DND-41 (cell line): ENCODE data around the gene SCAPER.
"Not testable (repeated sequence)": the region's sequence is repeated elsewhere in the genome, so short reads cannot be mapped to it uniquely, and the experiment has no call there.

Experiments
- ATAC-seq: fragments of 200-7000 bp; cut with Tn5 transposase; 3 replicates; pipeline ENCODE4 v1.9.1; 2021; ENCODE audit warnings: low read depth; ENCODE audit not compliant: insufficient read depth
- DNase-seq: peaks from one replicate; pipeline ENCODE4 v3.0.0-alpha.2; 2020
- H2AFZ ChIP-seq: 2 replicates; pipeline ENCODE4 v1.6.0; 2012; ENCODE audit warnings: low read depth, low read length
- H3K27ac ChIP-seq: 2 replicates; pipeline ENCODE4 v1.5.1; 2012; ENCODE audit warnings: low read length, inconsistent platforms
- H3K27me3 ChIP-seq: fragments of 200-600 bp; sonication (generic); 2 replicates; pipeline ENCODE4 v1.6.0; 2012; ENCODE audit warnings: low read length, mild to moderate bottlenecking, inconsistent platforms; ENCODE audit not compliant: insufficient read depth, poor library complexity
- H3K36me3 ChIP-seq: 2 replicates; pipeline ENCODE4 v1.5.1; 2012; ENCODE audit warnings: low read length, inconsistent platforms; ENCODE audit not compliant: insufficient read depth
- H3K4me1 ChIP-seq: 2 replicates; pipeline ENCODE4 v1.5.1; 2012; ENCODE audit warnings: mild to moderate bottlenecking, low read length; ENCODE audit not compliant: insufficient read depth
- H3K4me2 ChIP-seq: 2 replicates; pipeline ENCODE4 v1.6.0; 2012; ENCODE audit warnings: mild to moderate bottlenecking, moderate library complexity, low read length, inconsistent platforms; ENCODE audit not compliant: insufficient read depth
- H3K4me3 ChIP-seq, 2 experiments: fragments of 200-600 bp in 1 of 2; shearing (Covaris generic) in 1 of 2; 2 replicates each; pipeline ENCODE4 v1.5.1; 2012 to 2016; ENCODE audit warnings: inconsistent platforms in 2 of 2, low read length in 2 of 2, mild to moderate bottlenecking in 2 of 2, low read depth in 1 of 2, moderate library complexity in 1 of 2
- H3K79me2 ChIP-seq: 2 replicates; pipeline ENCODE4 v1.6.0; 2012; ENCODE audit warnings: low read length, inconsistent platforms; ENCODE audit not compliant: insufficient read depth
- H3K9ac ChIP-seq: 2 replicates; pipeline ENCODE4 v1.6.0; 2012; ENCODE audit warnings: low read depth, mild to moderate bottlenecking, inconsistent platforms, low read length, moderate library complexity
- H3K9me3 ChIP-seq: 2 replicates; pipeline ENCODE4 v1.5.1; 2012; ENCODE audit warnings: low read length, moderate library complexity, mild to moderate bottlenecking, inconsistent platforms; ENCODE audit not compliant: insufficient read depth, severe bottlenecking
- H4K20me1 ChIP-seq: 2 replicates; pipeline ENCODE4 v1.6.0; 2012; ENCODE audit warnings: low read length; ENCODE audit not compliant: insufficient read depth
- CTCF ChIP-seq: IDR thresholded peaks from 2 replicates; pipeline ENCODE4 v1.5.1; 2012; ENCODE audit warnings: borderline replicate concordance, low read length, moderate library complexity, mild to moderate bottlenecking; ENCODE audit not compliant: poor library complexity, severe bottlenecking; ENCODE audit errors: extremely low read depth
- EZH2 ChIP-seq: IDR thresholded peaks from 3 replicates; pipeline ENCODE4 v1.6.1; 2012; ENCODE audit warnings: borderline replicate concordance, low read depth, mild to moderate bottlenecking, moderate library complexity, low read length, inconsistent platforms; ENCODE audit not compliant: severe bottlenecking

SCAPER gene

GRCh38 chr15:76321602-76322001 lies 583.5 kb downstream of the SCAPER start:
- TF ChIP-seq EZH2, result no peak
- TF ChIP-seq CTCF, result no peak
- Histone ChIP-seq H3K9ac (no peak overlapping the region), H3K4me1 (no peaks in the 10 kb centered on the region), H3K27me3 (peaks cover 3% of the 10 kb centered on the region), H3K4me2 (no peak overlapping the region), H2AFZ (no peak overlapping the region), H3K4me3 (no peak overlapping the region), H3K9me3 (no peaks in the 10 kb centered on the region), H4K20me1 (no peaks in the 10 kb centered on the region), H3K27ac (no peak overlapping the region), H3K36me3 (no peaks in the 10 kb centered on the region), H3K79me2 (no peaks in the 10 kb centered on the region)
- no peak for ATAC-seq
- no peak for DNase-seq

- TF ChIP-seq CTCF, result no peak
- no peak for TF ChIP-seq EZH2
- no peaks in the 10 kb centered on the region for H3K79me2 ChIP-seq
- H3K9ac ChIP-seq, result no peak overlapping the region
- H3K4me3 ChIP-seq, result no peak overlapping the region
- no peak overlapping the region for H3K4me2 ChIP-seq
- peaks cover 3% of the 10 kb centered on the region for H3K27me3 ChIP-seq
- ATAC-seq (no peak), DNase-seq (no peak)
- no peak overlapping the region for H3K27ac ChIP-seq
- no peaks in the 10 kb centered on the region for H3K9me3 ChIP-seq
- H3K4me1 ChIP-seq, result no peaks in the 10 kb centered on the region
- H3K36me3 ChIP-seq, result no peaks in the 10 kb centered on the region
- no peak overlapping the region for H2AFZ ChIP-seq
- no peaks in the 10 kb centered on the region for H4K20me1 ChIP-seq
Measured at GRCh38 chr15:76321171-76321570, 584.0 kb downstream of the SCAPER start.

GRCh38 chr15:76320012-76320411 lies 585.1 kb downstream of the SCAPER start:
- Histone ChIP-seq H3K4me1 (no peaks in the 10 kb centered on the region), H4K20me1 (no peaks in the 10 kb centered on the region), H3K4me2 (no peak overlapping the region), H3K36me3 (no peaks in the 10 kb centered on the region), H3K9me3 (no peaks in the 10 kb centered on the region), H3K79me2 (no peaks in the 10 kb centered on the region), H3K27ac (no peak overlapping the region), H2AFZ (no peak overlapping the region), H3K9ac (no peak overlapping the region), H3K4me3 (no peak overlapping the region), H3K27me3 (peaks cover 3% of the 10 kb centered on the region)
- DNase-seq (no peak), ATAC-seq (no peak)
- TF ChIP-seq EZH2 (no peak), CTCF (no peak)

- ATAC-seq, result no peak
- DNase-seq, result no peak
- no peak overlapping the region for H3K4me3 ChIP-seq
- H3K4me2 ChIP-seq, result no peak overlapping the region
- H4K20me1 ChIP-seq, result peaks cover under 1% of the 10 kb centered on the region; the same call in 1 of the 2 replicates
- TF ChIP-seq EZH2, result no peak
- TF ChIP-seq CTCF, result no peak
- peaks cover 23% of the 10 kb centered on the region for H3K79me2 ChIP-seq
- H3K4me1 ChIP-seq, result peaks cover 21% of the 10 kb centered on the region
- H3K27me3 ChIP-seq, result no peaks in the 10 kb centered on the region
- H3K36me3 ChIP-seq, result no peaks in the 10 kb centered on the region
- H3K9me3 ChIP-seq, result no peaks in the 10 kb centered on the region
- no peak overlapping the region for H2AFZ ChIP-seq
- H3K27ac ChIP-seq, result no peak overlapping the region
- H3K9ac ChIP-seq, result no peak overlapping the region
Measured at GRCh38 chr15:76313731-76314130, 591.4 kb downstream of the SCAPER start.

GRCh38 chr15:76313175-76313567 lies 592.0 kb downstream of the SCAPER start:
- peaks cover 26% of the 10 kb centered on the region for H3K4me1 ChIP-seq
- not testable (repeated sequence) for H2AFZ ChIP-seq, H4K20me1 ChIP-seq, H3K27ac ChIP-seq, ATAC-seq, H3K4me2 ChIP-seq, H3K36me3 ChIP-seq, H3K4me3 ChIP-seq, H3K9ac ChIP-seq, DNase-seq, H3K27me3 ChIP-seq, H3K9me3 ChIP-seq
- peaks cover 29% of the 10 kb centered on the region for H3K79me2 ChIP-seq
